Activated T-helper 2 cell treated with anti-CD3 and anti-CD28 coated beads, Interferon-gamma antibody, Interleukin-2, Interleukin-4, amounts not matched to agents 10 μg/mL and 5 μg/mL and 100 μg/mL, durations not matched to agents 14 hours and 24 hours and 36 hours (primary cell): ENCODE measurements around the gene KLF18. TPM values are rescaled to one million over a fixed set of nuclear protein-coding genes. Genes with fewer than 3 reads are reported as not detected.

Source experiments
- DNase-seq: peaks from one replicate; pipeline ENCODE4 v3.0.0; 2021; ENCODE audit warnings: low spot score
- H3K27ac Mint-ChIP-seq: one replicate; pipeline ENCODE4 v1.8.0; 2021; ENCODE audit warnings: mixed read lengths
- H3K27me3 Mint-ChIP-seq: one replicate; pipeline ENCODE4 v1.8.0; 2021; ENCODE audit warnings: low read depth, mixed read lengths
- H3K36me3 Mint-ChIP-seq: one replicate; pipeline ENCODE4 v1.8.0; 2021; ENCODE audit warnings: low read depth, mixed read lengths
- H3K4me1 Mint-ChIP-seq: one replicate; pipeline ENCODE4 v1.8.0; 2021; ENCODE audit warnings: low read depth, mixed read lengths
- H3K4me3 Mint-ChIP-seq: one replicate; pipeline ENCODE4 v1.8.0; 2021; ENCODE audit warnings: low read depth, mild to moderate bottlenecking, moderate library complexity, mixed read lengths
- H3K9me3 Mint-ChIP-seq: one replicate; pipeline ENCODE4 v1.8.0; 2021; ENCODE audit warnings: mixed read lengths
- intact Hi-C: fragments of 100-400 bp; cut with micrococcal nuclease; formaldehyde crosslinking; loops from one replicate; pipeline ENCODE4 v1.15.1; 2023
- total RNA-seq: library from RNA; stranded (reverse); gene quantifications from 2 replicates; pipeline ENCODE4 v1.2.3, GENCODE V29; 2022

KLF18 gene
- total RNA-seq, 1 donor from 2014 or later = not detected

- intact Hi-C loops = no loop called here
Measured at GRCh38 chr1:44089371-44090048, 51.9 kb downstream of the KLF18 start.

More at GRCh38 chr1:44089371-44090048, 51.9 kb downstream of the KLF18 start:
- Mint-ChIP-seq H3K36me3 (no peaks in the 10 kb centered on the region), H3K27me3 (peaks cover 9% of the 10 kb centered on the region), H3K4me1 (no peaks in the 10 kb centered on the region), H3K4me3 (no peak overlapping the region), H3K27ac (no peak overlapping the region), H3K9me3 (no peaks in the 10 kb centered on the region)
- no peak for DNase-seq

Other genes starting within 250 kb of the KLF18 start
- 0.21 and 0.39 TPM in 2 replicates for gene ARTN, start 207.8 kb downstream of the KLF18 start, total RNA-seq
- 26.4 and 26.8 TPM in 2 replicates for gene IPO13, start 194.7 kb downstream of the KLF18 start, total RNA-seq
- gene DPH2, start 171.6 kb downstream of the KLF18 start, total RNA-seq = 48.2 and 49.5 TPM in 2 replicates
- gene ATP6V0B, start 166.7 kb downstream of the KLF18 start, total RNA-seq = 156 and 160 TPM in 2 replicates
- gene B4GALT2, start 162.4 kb downstream of the KLF18 start, total RNA-seq = 53.9 and 57.7 TPM in 2 replicates
- 2.1 and 2.3 TPM in 2 replicates for gene CCDC24, start 150.0 kb downstream of the KLF18 start, total RNA-seq
- gene SLC6A9, start 110.2 kb downstream of the KLF18 start, total RNA-seq = 2.1 and 3.2 TPM in 2 replicates
- not detected in 2 replicates for gene KLF17, start 22.8 kb downstream of the KLF18 start, total RNA-seq
- gene DMAP1, start 71.8 kb upstream of the KLF18 start, total RNA-seq = 32.8 and 36.8 TPM in 2 replicates
- gene ERI3, start 213.6 kb upstream of the KLF18 start, total RNA-seq = 40.6 and 43.5 TPM in 2 replicates